A673 (cell line): ENCODE results near the gene HHIPL2.

ENCODE experiments used
- EZH2 ChIP-seq: fragments of 200-600 bp; sonication (generic); IDR thresholded peaks from 2 replicates; pipeline ENCODE4 v1.6.1; 2017; ENCODE audit warnings: borderline replicate concordance, low read depth, mild to moderate bottlenecking, mixed read lengths, antibody characterized with exemption, low read length; ENCODE audit not compliant: poor library complexity, severe bottlenecking
- TF ChIP-seq, protein P1 (sequence below): fragments of 300-800, 200-600 bp; sonication (generic); conservative IDR thresholded peaks from 2 replicates; pipeline ENCODE4 v1.5.1; 2017; ENCODE audit warnings: low read depth, mild to moderate bottlenecking, antibody characterized with exemption, low read length, moderate library complexity, mixed read lengths

- TF ChIP-seq, protein P1, sequence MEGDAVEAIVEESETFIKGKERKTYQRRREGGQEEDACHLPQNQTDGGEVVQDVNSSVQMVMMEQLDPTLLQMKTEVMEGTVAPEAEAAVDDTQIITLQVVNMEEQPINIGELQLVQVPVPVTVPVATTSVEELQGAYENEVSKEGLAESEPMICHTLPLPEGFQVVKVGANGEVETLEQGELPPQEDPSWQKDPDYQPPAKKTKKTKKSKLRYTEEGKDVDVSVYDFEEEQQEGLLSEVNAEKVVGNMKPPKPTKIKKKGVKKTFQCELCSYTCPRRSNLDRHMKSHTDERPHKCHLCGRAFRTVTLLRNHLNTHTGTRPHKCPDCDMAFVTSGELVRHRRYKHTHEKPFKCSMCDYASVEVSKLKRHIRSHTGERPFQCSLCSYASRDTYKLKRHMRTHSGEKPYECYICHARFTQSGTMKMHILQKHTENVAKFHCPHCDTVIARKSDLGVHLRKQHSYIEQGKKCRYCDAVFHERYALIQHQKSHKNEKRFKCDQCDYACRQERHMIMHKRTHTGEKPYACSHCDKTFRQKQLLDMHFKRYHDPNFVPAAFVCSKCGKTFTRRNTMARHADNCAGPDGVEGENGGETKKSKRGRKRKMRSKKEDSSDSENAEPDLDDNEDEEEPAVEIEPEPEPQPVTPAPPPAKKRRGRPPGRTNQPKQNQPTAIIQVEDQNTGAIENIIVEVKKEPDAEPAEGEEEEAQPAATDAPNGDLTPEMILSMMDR, result no peak
- no peak for TF ChIP-seq EZH2
Measured at GRCh38 chr1:222523852-222524251, 24.1 kb downstream of the HHIPL2 start.
